AML-193 (cell line): ENCODE results near the gene SH3BP4.

Experiments used
- DNase-seq, 2 experiments: peaks; one replicate each; lab custom pipeline; 2025; lab: John Stamatoyannopoulos, UW

SH3BP4 gene

GRCh38 chr2:234985608-234986245, 33.9 kb downstream of the SH3BP4 start:
- no peak for DNase-seq

DNA sequence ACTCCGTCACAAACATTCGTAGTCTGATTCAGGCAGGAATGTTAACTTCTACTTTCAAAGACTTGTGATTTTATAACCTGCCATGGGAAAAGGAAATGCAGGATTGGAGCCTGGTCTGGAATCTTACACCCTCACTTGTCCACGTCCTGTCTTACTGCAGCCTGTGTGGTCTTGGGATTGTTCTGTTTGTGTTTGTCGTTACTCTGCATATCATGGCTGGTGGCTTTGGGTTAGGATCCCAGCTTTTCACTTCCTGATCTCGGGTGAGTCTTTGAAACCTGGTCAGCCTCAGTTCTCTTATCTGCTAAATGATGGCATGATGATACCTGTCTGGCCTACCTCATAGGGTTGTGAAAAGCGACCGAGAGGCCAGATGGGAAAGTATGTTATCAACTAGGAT, 34.6 kb downstream of the SH3BP4 start:
- no peak for DNase-seq

DNA sequence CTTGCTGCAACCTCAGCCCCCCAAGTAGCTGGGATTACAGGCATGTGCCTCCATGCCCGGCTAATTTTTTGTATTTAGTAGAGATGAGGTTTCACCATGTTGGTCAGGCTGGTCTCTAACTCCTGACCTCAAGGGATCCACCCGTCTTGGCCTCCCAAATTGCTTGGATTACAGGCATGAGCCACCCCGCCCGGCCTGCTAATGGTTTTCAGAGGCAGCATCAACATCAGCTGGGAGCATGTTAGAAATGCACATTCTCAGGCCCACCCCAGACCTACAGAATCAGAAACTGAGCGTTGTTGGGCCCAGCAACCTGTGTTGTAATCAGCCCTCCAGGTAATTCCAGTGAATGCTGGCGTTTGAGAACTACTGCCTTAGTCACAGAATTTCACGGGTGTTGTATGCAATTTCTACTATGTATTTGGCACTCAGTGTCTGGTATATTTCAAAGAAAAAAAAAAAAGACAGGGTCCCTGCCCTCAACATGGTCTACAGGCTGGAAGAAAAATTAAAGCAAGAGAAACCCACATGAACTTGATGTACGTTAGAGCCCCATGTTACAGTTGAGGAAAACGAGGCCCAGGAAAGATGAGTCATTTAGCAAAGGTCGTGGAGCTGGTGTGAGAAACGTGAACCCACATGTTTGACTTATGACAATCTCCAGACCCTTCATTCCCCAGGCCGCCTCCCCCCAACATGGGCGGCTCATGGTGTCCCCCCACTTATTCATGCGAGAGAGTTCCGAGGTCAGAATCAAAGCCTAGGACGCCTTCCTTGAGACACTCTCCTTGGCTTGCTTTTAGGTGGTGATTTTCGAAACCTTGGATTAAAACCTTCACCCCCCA, 35.3 kb downstream of the SH3BP4 start:
- DNase-seq, result no peak

- no peak for DNase-seq
Measured at GRCh38 chr2:234987754-234988153, 35.9 kb downstream of the SH3BP4 start.

DNA sequence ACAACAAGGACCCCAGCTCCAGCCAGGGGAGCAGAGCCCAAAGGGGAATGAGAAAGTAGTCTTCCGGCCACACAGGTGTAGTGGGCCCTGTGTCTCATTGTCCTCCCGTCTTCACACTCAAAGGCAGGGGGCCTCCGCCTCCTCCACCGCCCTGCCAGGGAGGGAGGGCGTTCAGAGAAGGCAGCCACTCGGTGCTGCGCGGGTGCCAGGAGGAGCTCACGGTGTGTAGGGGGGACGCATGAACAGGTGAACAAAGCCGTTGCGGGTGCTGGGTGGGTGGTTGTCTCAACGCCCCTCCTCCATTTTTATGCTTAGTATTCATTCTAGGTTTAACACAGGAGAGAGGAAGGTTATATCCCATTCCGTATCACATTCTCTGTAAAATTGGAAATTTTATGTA, 36.7 kb downstream of the SH3BP4 start:
- no peak for DNase-seq

DNA sequence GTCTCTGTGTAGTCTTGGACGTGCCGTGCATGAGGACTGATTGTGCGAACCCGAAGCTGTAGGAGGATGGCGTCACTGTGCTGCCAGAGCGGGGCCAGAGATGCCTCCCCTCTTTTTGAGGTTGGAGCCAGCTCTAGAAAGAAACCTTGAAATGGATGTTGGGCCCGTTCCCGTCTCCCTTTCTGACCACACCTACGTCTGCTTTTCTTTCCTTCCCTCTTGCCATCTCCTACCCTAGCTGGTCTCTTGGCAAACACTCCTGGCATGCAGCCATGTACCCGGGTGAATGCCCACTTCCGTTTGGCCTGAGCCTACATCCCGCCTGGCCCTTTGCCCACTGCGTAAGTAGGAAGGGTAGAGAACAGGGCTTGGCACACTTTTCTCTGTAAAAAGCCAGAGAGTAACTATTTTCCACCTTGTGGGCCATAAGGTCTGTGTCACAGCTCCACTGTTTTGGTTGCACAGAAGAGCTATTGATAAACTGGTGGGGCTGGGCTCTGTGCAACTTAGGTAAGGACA, 37.4 kb downstream of the SH3BP4 start:
- DNase-seq, result no peak

GRCh38 chr2:234990300-234990699, 38.5 kb downstream of the SH3BP4 start:
- no peak for DNase-seq

- DNase-seq, result no peak
Measured at GRCh38 chr2:234991290-234991689, 39.5 kb downstream of the SH3BP4 start.

DNA sequence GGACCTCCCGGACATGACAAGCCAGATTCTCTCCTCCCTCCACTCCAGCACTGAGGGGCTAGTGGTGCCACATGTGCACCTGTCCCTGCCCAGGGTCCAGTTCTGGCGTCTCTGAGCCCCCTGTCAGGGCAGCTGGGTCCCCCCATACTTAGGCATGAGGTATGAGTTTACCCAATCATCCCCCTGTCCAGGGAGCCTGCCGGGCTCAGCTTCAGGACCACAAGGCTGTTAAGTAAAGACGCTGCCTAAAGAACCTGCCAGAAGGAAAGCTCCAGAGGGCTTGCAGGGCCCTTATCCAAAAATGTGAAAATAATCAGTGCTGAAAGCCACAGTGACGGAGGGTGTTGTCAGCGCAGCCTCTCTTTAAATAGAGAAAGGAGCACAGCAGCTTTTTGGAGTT, 40.0 kb downstream of the SH3BP4 start:
- DNase-seq, result no peak

DNA sequence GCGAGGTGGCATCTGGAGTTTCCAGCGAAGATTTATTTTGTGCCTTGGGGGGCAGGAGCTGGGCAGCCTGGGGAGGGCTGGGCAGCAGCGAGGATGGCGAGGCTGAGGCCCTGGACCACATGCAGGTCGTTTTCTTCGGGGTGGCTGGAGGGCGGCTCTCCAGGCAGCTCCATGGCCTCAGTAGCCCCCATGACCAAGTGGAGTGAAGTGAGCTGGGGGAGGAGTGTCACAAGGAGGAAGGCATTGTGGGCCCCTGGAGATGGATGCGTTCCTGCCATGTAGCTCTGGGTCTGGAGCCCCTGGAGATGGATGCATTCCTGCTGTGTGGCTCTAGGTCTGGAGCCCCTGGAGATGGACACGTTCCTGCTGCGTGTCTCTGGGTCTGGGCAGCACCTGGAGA, 40.4 kb downstream of the SH3BP4 start:
- no peak for DNase-seq

GRCh38 chr2:234992624-234993349, 41.0 kb downstream of the SH3BP4 start:
- no peak for DNase-seq

- no peak for DNase-seq
Measured at GRCh38 chr2:234993541-234993981, 41.7 kb downstream of the SH3BP4 start.

DNA sequence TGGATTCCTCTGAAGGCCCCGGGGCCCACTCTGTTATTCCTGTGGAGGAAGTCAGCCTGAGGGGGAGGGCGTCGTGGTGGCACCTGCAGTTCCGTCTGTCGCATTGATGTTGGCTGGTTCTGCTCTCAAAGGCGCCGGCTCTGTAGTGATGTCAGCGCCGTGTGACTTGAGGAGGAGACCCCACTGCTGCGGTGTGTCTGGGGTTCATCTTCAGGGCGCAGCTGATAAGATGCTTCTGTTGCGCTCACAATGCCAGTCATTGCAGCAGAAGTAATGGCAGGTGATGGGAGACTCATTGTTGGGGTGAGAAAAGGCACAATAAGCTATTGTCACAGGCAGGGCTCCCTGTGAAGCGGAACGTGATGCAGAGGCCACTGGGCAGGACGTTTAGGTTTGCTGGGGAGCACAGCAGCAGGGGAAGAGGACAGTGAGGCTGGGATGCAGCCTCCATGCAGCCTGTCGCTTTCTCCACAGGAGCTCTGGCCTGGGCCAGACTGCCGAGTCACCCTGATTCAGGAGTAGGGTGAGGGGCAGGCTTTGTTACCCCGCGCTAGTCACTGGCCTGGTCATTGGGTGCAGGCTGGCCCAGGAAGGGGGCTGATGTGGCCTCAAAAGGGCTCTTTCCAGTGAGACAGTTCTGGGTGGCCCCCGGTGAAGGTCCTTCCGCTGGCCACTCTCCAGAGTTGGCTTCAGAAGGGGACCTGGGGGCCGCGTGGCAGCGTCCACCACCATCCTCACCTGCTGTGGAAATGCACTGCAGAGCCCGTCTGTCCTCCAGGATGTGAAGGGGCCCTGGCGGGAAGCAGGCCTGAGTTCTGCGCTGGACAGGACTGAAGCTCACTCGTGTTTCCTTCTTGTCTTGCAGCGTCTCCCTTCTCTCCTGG, 42.9 kb downstream of the SH3BP4 start:
- DNase-seq, result no peak

DNA sequence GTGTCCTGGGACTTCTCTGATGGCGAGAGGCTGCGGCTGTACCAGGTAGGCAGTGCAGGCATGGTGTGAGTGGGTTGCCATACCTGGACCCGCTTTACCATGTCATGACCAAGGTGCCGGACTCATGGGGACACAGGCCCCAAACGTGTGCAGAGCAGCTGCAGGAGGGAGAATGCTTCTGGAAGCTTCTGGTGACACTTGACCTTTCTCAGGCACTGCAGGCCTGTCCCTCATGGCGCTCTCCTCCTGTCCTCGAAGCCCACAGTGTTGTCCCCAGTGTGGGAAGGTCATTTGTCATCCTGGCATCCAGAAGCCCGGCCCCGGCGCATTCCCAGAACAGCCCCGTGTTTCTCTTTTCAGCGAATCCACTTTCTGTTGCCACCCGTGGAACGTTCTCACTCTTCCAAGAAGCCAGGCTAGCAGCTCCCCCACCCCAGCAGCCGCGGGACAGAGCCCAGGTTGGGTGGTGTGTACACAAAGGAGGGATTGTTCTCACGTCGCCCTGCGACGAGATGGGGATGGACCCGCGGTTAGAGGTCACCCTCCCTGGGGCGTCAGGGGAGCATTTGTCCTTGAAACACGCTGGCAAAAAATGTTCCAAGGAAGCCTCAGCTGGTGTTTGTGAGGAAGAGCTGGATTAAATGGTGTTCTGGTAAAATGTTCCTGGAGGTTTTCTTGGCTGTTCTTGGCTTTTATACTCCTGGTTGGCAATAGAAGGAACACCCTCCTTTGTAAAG, 43.7 kb downstream of the SH3BP4 start:
- DNase-seq, result no peak

- no peak for DNase-seq
Measured at GRCh38 chr2:234996069-234996940, 44.5 kb downstream of the SH3BP4 start.

- no peak for DNase-seq
Measured at GRCh38 chr2:234996941-234997270, 45.1 kb downstream of the SH3BP4 start.

DNA sequence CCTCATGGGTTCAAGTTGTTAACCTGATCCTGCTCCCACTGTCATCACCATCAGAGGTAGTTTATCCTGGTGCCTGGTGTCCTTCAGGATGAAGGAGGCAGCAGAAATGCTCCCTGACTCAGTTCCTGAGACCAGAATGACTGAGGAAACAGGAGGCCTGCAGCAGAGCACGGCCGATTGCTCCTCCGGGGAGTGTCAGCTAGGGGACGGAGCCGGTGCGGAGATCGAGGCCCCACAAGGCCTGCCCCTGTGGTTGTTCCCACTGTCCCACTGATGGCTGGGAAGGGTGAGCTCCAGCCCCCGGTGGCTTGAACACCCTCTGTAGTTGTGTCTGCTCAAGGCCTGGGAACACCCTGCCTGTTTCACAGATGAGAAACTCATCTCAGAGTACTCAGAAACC, 45.6 kb downstream of the SH3BP4 start:
- DNase-seq, result no peak

GRCh38 chr2:234998404-234999211, 46.8 kb downstream of the SH3BP4 start:
- no peak for DNase-seq

- no peak for DNase-seq
Measured at GRCh38 chr2:234999740-235000425, 48.1 kb downstream of the SH3BP4 start.
